ENCODE results near the gene ARL6IP4. TPM values are rescaled to one million over a fixed set of nuclear protein-coding genes. Genes with fewer than 3 reads are reported as not detected.

ARL6IP4 gene
- total RNA-seq, 1 experiment from 2014 or later = 171 TPM

- CTCF ChIA-PET = interaction anchor here (0.6 to 2.0 kb wide), 4 partner anchors 59 to 367 kb away, joined by 3 to 12 read pairs (median 3); no protein-coding TSS in a partner anchor
- Mint-ChIP-seq H3K9me3 (ENCODE audit: low read depth, unreplicated experiment) (no peaks in the 10 kb centered on the region), H3K27me3 (ENCODE audit: unreplicated experiment) (no peaks in the 10 kb centered on the region)
Measured at GRCh38 chr12:122949405-122949804, 31.1 kb upstream of the ARL6IP4 start.

DNA sequence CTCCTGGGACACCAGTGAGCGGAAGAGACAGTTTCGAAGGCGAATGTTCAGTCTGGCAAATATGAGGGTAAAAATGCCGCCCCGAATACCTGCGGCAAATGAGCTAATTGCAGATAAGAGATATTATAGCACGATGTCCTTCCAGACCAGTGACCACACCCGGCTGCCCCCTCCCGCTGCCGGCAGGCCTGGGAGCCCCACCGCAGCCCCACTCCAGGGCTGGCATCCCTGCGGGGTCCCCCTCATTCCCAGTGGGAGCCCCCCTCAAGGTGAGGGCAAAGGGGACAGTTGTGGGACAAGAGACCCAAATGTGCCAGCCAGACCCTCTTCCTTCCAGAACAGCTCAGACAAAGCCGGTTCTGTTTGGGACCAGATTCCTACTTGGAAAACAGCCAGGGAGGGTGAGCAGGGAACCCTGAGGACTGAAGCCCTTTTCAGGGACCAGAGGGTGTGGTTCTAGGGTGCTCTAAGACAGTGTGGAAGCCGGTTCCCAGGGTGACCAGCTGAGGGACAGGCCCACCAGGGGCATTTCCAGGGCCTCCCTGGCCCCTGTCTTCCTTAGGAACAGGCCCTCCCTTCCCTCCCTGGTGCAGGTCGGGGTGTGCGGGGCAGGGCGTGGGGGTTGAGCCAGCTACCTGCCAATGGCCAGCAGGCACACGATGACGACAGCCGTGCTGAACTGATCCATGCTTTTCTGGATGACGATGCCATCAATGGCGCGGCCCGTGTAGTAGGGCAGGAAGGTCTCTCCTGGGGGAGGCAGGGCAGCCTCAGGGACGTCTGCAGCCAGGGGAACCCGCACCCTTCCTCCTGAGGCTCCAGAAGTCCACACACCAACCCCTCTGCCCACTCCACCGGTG lies 30.4 kb upstream of the ARL6IP4 start:
- CTCF ChIA-PET = interaction anchor here (0.6 to 2.0 kb wide), 4 partner anchors 60 to 367 kb away, joined by 3 to 12 read pairs (median 3); no protein-coding TSS in a partner anchor
- H3K27ac Mint-ChIP-seq (ENCODE audit: unreplicated experiment) = peak overlapping the region; percentile 39
- H3K4me1 Mint-ChIP-seq (ENCODE audit: low read depth, unreplicated experiment) = peaks cover 55% of the 10 kb centered on the region
- no peak for TF ChIP-seq CTCF (IDR thresholded peaks at IDR 0.05; ENCODE audit: unreplicated experiment)
- no peaks in the 10 kb centered on the region for H3K27me3 Mint-ChIP-seq (ENCODE audit: unreplicated experiment)
- H3K36me3 Mint-ChIP-seq (ENCODE audit: insufficient read depth, unreplicated experiment) = peaks cover 27% of the 10 kb centered on the region
- DNase-seq = no peak
- H3K9me3 Mint-ChIP-seq (ENCODE audit: low read depth, unreplicated experiment) = no peaks in the 10 kb centered on the region
- BruUV-seq (replicated peaks) = no TSS peak
- H3K4me3 Mint-ChIP-seq (ENCODE audit: low read depth, unreplicated experiment) = no peak overlapping the region
- intact Hi-C loops (cut with micrococcal nuclease; ENCODE audit: unreplicated experiment) = loop anchor here (2.0 to 5.0 kb wide), 3 partner anchors 78 to 313 kb away; no protein-coding TSS in a partner anchor

More at GRCh38 chr12:122949405-122949804, 31.1 kb upstream of the ARL6IP4 start:
- no peak overlapping the region for H3K4me3 Mint-ChIP-seq (ENCODE audit: low read depth, unreplicated experiment)
- TF ChIP-seq CTCF (IDR thresholded peaks at IDR 0.05; ENCODE audit: unreplicated experiment) = no peak
- no peak for DNase-seq
- BruUV-seq (replicated peaks) = no TSS peak
- intact Hi-C loops (cut with micrococcal nuclease; ENCODE audit: unreplicated experiment) = no loop called here
- H3K27ac Mint-ChIP-seq (ENCODE audit: unreplicated experiment) = peak overlapping the region; percentile 39
- peaks cover 61% of the 10 kb centered on the region for H3K4me1 Mint-ChIP-seq (ENCODE audit: low read depth, unreplicated experiment)
- peaks cover 34% of the 10 kb centered on the region for H3K36me3 Mint-ChIP-seq (ENCODE audit: insufficient read depth, unreplicated experiment)

- Mint-ChIP-seq H3K4me1 (ENCODE audit: low read depth, unreplicated experiment) (peaks cover 41% of the 10 kb centered on the region), H3K9me3 (ENCODE audit: low read depth, unreplicated experiment) (no peaks in the 10 kb centered on the region), H3K27me3 (ENCODE audit: unreplicated experiment) (no peaks in the 10 kb centered on the region), H3K27ac (ENCODE audit: unreplicated experiment) (peak overlapping the region; percentile 60), H3K4me3 (ENCODE audit: low read depth, unreplicated experiment) (no peak overlapping the region), H3K36me3 (ENCODE audit: insufficient read depth, unreplicated experiment) (peaks cover 16% of the 10 kb centered on the region)
- no peak for TF ChIP-seq CTCF (IDR thresholded peaks at IDR 0.05; ENCODE audit: unreplicated experiment)
- peak; percentile 68 for DNase-seq
- intact Hi-C loops (cut with micrococcal nuclease; ENCODE audit: unreplicated experiment) = loop anchor here (2.0 to 5.0 kb wide), 3 partner anchors 79 to 314 kb away; no protein-coding TSS in a partner anchor
- CTCF ChIA-PET = interaction anchor here (0.5 to 2.3 kb wide), 5 partner anchors 22 to 215 kb away, joined by 3 to 18 read pairs (median 9); no protein-coding TSS in a partner anchor
- BruUV-seq (replicated peaks) = no TSS peak
Measured at GRCh38 chr12:122951406-122951805, 29.1 kb upstream of the ARL6IP4 start.

DNA sequence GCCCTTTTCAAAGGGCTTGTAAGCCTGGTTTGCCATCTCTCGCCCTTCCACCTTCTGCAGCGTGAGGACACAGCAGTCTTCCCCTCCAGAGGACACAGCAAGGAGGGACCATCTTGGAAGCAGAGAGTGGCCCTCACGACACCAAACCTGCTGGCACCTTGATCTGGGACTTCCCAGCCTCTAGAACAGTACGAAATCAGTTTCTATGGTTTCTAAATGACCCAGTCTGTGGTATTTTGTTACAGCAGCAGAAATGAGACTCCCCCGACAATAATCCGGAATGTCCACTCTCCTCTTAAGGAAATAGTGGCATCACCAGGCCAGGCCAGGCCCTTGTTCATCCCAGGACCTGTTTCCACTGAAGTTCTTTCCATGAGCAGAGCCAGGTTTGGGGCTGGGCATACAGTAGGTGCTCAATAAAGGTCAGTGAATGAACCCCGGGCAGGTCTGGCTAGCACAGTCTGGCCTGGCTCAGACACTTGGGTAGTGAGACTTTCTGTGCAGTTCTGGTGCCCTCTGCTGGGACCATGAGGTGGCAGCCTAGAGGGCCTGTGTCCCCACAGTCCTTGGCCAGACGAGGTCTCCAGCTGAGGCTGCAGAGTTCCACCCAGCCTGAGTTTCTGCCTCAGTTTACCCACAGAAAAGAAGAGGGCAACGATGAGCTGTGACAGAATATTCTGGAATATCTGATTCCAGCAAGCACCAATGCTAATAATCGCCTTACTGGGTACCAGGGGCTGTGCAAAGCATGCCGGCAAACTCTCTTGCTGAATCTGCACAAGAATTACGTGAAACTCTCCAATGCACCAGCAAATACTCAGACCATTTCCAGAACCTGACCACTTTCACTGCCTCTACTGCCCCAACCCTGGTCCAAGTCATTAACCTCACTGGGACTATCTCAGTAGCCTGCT lies 28.2 kb upstream of the ARL6IP4 start:
- H3K4me3 Mint-ChIP-seq (ENCODE audit: low read depth, unreplicated experiment) = no peak overlapping the region
- CTCF ChIA-PET = interaction anchor here (0.5 to 2.3 kb wide), 7 partner anchors 12 to 216 kb away, joined by 3 to 18 read pairs (median 4); partner anchors contain the start of gene ABCB9
- peak overlapping the region; percentile 60 for H3K27ac Mint-ChIP-seq (ENCODE audit: unreplicated experiment)
- peaks cover 8% of the 10 kb centered on the region for H3K36me3 Mint-ChIP-seq (ENCODE audit: insufficient read depth, unreplicated experiment)
- peak; percentile 86 for DNase-seq
- H3K4me1 Mint-ChIP-seq (ENCODE audit: low read depth, unreplicated experiment) = peaks cover 33% of the 10 kb centered on the region
- TSS peak; percentile 56 for BruUV-seq (replicated peaks)
- intact Hi-C loops (cut with micrococcal nuclease; ENCODE audit: unreplicated experiment) = loop anchor here (1.0 to 5.0 kb wide), 4 partner anchors 80 to 315 kb away; no protein-coding TSS in a partner anchor
- H3K9me3 Mint-ChIP-seq (ENCODE audit: low read depth, unreplicated experiment) = no peaks in the 10 kb centered on the region
- H3K27me3 Mint-ChIP-seq (ENCODE audit: unreplicated experiment) = no peaks in the 10 kb centered on the region
- TF ChIP-seq CTCF (IDR thresholded peaks at IDR 0.05; ENCODE audit: unreplicated experiment) = peak; percentile 87
